GM21381 (cell line): ENCODE results near the gene ABCC11.
"Not testable (repeated sequence)": the region's sequence is repeated elsewhere in the genome, so short reads cannot be mapped to it uniquely, and the experiment has no call there.

Experiments
- ATAC-seq: cut with Tn5 transposase; IDR thresholded peaks from one replicate; pipeline ENCODE4 v1.9.1; 2021; ENCODE audit warnings: mild to moderate bottlenecking, moderate library complexity; ENCODE audit not compliant: unreplicated experiment

ABCC11 gene

GRCh38 chr16:48250520-48251278 lies 3.4 kb upstream of the ABCC11 start:
- no peak for ATAC-seq

- ATAC-seq = no peak
Measured at GRCh38 chr16:48246066-48246465, 1.3 kb downstream of the ABCC11 start.

- no peak for ATAC-seq
Measured at GRCh38 chr16:48244863-48245195, 2.5 kb downstream of the ABCC11 start.

- ATAC-seq = peak; percentile 98
Measured at GRCh38 chr16:48244080-48244862, 3.1 kb downstream of the ABCC11 start, which contains the start of gene LONP2. Gene LONP2 (plus strand): TSS chr16:48244300. CDS start chr16:48244389, 89 bp downstream.

GRCh38 chr16:48240147-48240546 lies 7.2 kb downstream of the ABCC11 start:
- not testable (repeated sequence) for ATAC-seq

GRCh38 chr16:48236286-48236685 lies 11.1 kb downstream of the ABCC11 start:
- ATAC-seq = no peak

- ATAC-seq = no peak
Measured at GRCh38 chr16:48235556-48236136, 11.7 kb downstream of the ABCC11 start.

GRCh38 chr16:48235058-48235555 lies 12.2 kb downstream of the ABCC11 start:
- ATAC-seq = no peak

- no peak for ATAC-seq
Measured at GRCh38 chr16:48234630-48235029, 12.7 kb downstream of the ABCC11 start.

GRCh38 chr16:48232493-48233040 lies 14.8 kb downstream of the ABCC11 start:
- peak; percentile 38 for ATAC-seq

- peak; percentile 61 for ATAC-seq
Measured at GRCh38 chr16:48231727-48232492, 15.4 kb downstream of the ABCC11 start.

GRCh38 chr16:48225456-48225855 lies 21.9 kb downstream of the ABCC11 start:
- ATAC-seq = no peak

GRCh38 chr16:48223490-48223889 lies 23.8 kb downstream of the ABCC11 start:
- ATAC-seq = no peak

GRCh38 chr16:48220891-48221290 lies 26.4 kb downstream of the ABCC11 start:
- no peak for ATAC-seq

- ATAC-seq = no peak
Measured at GRCh38 chr16:48218473-48218872, 28.9 kb downstream of the ABCC11 start.

- no peak for ATAC-seq
Measured at GRCh38 chr16:48217708-48218107, 29.6 kb downstream of the ABCC11 start.

- no peak for ATAC-seq
Measured at GRCh38 chr16:48215738-48216137, 31.6 kb downstream of the ABCC11 start.

GRCh38 chr16:48212033-48212432 lies 35.3 kb downstream of the ABCC11 start:
- no peak for ATAC-seq

- ATAC-seq = no peak
Measured at GRCh38 chr16:48210747-48211146, 36.6 kb downstream of the ABCC11 start.

GRCh38 chr16:48206594-48207242 lies 40.6 kb downstream of the ABCC11 start:
- ATAC-seq = no peak
